ENCODE results near the gene LPAR1.

LPAR1 gene

GRCh38 chr9:110897943-110898342, 140.3 kb downstream of the LPAR1 start:
- Histone ChIP-seq H3K27me3 (replicated peaks; ENCODE audit: insufficient read depth, low read length) (no peaks in the 10 kb centered on the region), H3K9me3 (replicated peaks; ENCODE audit: insufficient read depth, low read length) (no peaks in the 10 kb centered on the region), H2AFZ (ENCODE audit: low read length) (no peak overlapping the region), H3K36me3 (replicated peaks; ENCODE audit: insufficient read depth, low read length) (no peaks in the 10 kb centered on the region), H3K4me3 (ENCODE audit: low read length) (no peak overlapping the region), H3K9ac (ENCODE audit: low read length) (no peak overlapping the region), H3K27ac (ENCODE audit: low read length) (no peak overlapping the region), H3F3A (ENCODE audit: insufficient read depth, low read length) (no peaks in the 10 kb centered on the region), H4K20me1 (ENCODE audit: insufficient read depth, low read length) (no peaks in the 10 kb centered on the region), H3K4me2 (ENCODE audit: low read depth, low read length) (no peak overlapping the region), H3K4me1 (ENCODE audit: low read length) (no peaks in the 10 kb centered on the region), H3K9me2 (replicated peaks; ENCODE audit: insufficient read depth, low read length) (no peaks in the 10 kb centered on the region), H3K79me2 (ENCODE audit: low read length) (no peaks in the 10 kb centered on the region)
- no peak for DNase-seq
- no peak for TF ChIP-seq EZH2phosphoT487 (IDR thresholded peaks at IDR 0.05; ENCODE audit: low read length)
- no peak for TF ChIP-seq CTCF (IDR thresholded peaks at IDR 0.05; ENCODE audit: low read length)
- no peak for TF ChIP-seq EZH2 (optimal IDR thresholded peaks at IDR 0.05; ENCODE audit: low read depth, low read length)

DNA sequence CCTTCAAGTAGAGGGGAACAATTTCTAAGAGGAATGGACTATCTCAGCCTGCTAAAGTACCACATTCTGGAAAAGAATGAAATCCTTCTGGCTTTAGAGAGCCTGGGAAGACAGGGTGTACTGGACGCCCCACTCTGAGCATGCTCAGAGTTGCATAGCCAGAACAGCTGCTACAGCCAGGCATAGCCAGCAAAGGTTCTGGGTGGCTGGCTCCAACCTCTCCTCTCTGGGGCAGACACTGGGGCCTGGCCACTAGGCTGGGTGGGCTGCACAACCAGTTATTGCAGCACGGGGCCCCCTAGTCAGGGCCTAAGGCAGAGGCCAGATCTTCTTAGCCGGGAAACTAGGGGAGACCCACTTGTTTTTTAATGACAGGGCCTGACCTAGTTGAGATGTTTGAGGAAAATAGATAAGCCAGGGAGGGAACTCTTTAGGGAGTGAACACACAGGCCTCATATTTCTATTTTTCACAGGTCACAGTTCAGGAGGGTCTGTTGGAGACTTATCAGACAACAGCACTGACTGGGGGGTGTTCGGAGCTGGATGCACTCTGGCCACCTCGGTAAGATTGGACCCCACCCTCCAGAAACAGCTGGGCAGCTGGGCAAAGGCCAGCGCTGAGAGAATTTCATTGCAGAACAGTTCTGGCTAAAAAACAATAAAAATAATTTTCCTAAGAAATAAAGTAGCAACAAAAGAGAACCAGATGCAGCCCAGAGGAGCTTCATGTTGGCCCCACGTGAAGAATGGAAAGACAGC, 142.9 kb downstream of the LPAR1 start:
- TF ChIP-seq EZH2 (optimal IDR thresholded peaks at IDR 0.05; ENCODE audit: low read depth, low read length) (no peak), CTCF (IDR thresholded peaks at IDR 0.05; ENCODE audit: low read length) (no peak), EZH2phosphoT487 (IDR thresholded peaks at IDR 0.05; ENCODE audit: low read length) (no peak)

DNA sequence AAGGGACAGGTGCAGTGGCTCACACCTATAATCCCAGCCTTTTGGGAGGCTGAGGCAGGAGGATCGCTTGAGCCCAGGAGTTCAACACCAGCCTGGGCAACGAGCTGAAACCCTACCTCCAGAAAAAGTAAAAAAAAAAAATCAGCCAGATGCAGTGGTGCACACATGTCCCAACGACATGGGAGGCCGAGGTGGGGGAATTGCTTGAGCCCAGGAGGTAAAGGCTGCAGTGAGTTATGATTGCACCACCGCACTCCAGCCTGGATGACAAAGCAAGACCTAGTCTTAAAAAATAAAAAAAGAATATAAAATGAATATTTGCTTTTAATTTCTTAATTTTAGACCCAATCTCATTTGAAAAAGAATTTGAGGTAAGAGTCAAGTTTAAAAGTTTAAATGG, 143.5 kb downstream of the LPAR1 start:
- no peaks in the 10 kb centered on the region for H3K27me3 ChIP-seq (replicated peaks; ENCODE audit: insufficient read depth, low read length)
- H3K4me1 ChIP-seq (ENCODE audit: low read length), result no peaks in the 10 kb centered on the region
- H3K9me2 ChIP-seq (replicated peaks; ENCODE audit: insufficient read depth, low read length), result no peaks in the 10 kb centered on the region
- H3K9me3 ChIP-seq (replicated peaks; ENCODE audit: insufficient read depth, low read length), result no peaks in the 10 kb centered on the region
- H3K36me3 ChIP-seq (replicated peaks; ENCODE audit: insufficient read depth, low read length), result no peaks in the 10 kb centered on the region
- no peak overlapping the region for H2AFZ ChIP-seq (ENCODE audit: low read length)
- H3K9ac ChIP-seq (ENCODE audit: low read length), result no peak overlapping the region
- no peak overlapping the region for H3K4me3 ChIP-seq (ENCODE audit: low read length)
- TF ChIP-seq CTCF (IDR thresholded peaks at IDR 0.05; ENCODE audit: low read length), result no peak
- no peak overlapping the region for H3K4me2 ChIP-seq (ENCODE audit: low read depth, low read length)
- H3K27ac ChIP-seq (ENCODE audit: low read length), result no peak overlapping the region
- no peak for DNase-seq
- H4K20me1 ChIP-seq (ENCODE audit: insufficient read depth, low read length), result no peaks in the 10 kb centered on the region
- no peaks in the 10 kb centered on the region for H3K79me2 ChIP-seq (ENCODE audit: low read length)
- no peaks in the 10 kb centered on the region for H3F3A ChIP-seq (ENCODE audit: insufficient read depth, low read length)

More for the DNA sequence above, 142.9 kb downstream of the LPAR1 start:
- no peak for DNase-seq
- Histone ChIP-seq H2AFZ (ENCODE audit: low read length) (no peak overlapping the region), H3K4me3 (ENCODE audit: low read length) (no peak overlapping the region), H3K9me2 (replicated peaks; ENCODE audit: insufficient read depth, low read length) (no peaks in the 10 kb centered on the region), H3K27me3 (replicated peaks; ENCODE audit: insufficient read depth, low read length) (no peaks in the 10 kb centered on the region), H3K27ac (ENCODE audit: low read length) (no peak overlapping the region), H3K4me1 (ENCODE audit: low read length) (no peaks in the 10 kb centered on the region), H3K9ac (ENCODE audit: low read length) (no peak overlapping the region), H3K36me3 (replicated peaks; ENCODE audit: insufficient read depth, low read length) (no peaks in the 10 kb centered on the region), H3K4me2 (ENCODE audit: low read depth, low read length) (no peak overlapping the region), H3F3A (ENCODE audit: insufficient read depth, low read length) (no peaks in the 10 kb centered on the region), H3K9me3 (replicated peaks; ENCODE audit: insufficient read depth, low read length) (no peaks in the 10 kb centered on the region), H4K20me1 (ENCODE audit: insufficient read depth, low read length) (no peaks in the 10 kb centered on the region), H3K79me2 (ENCODE audit: low read length) (no peaks in the 10 kb centered on the region)

Data from MM.1S (cell line).